ENCODE data around the gene PPIP5K1.

The PPIP5K1 gene

DNA sequence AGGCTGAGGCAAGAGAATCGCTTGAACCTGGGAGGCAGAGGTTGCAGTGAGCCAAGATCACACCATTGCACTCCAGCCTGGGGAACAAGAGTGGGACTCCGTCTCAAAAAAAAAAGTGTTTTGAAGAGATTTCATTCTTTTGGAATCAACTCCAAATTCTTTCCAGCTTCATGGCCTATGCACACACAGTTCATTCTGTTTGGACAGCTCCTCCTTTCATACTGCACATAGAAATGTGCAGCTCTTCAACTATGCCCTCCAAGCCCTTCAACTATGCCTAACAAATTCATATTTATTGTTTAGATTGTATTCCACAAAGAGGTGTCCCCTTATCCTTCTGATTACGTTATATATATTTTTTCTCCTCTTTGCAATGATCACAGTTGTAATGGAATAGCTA lies 101.2 kb downstream of the PPIP5K1 start:
- DNase-seq (ENCODE audit: low read depth in 2 of 2) = no peak

- DNase-seq (ENCODE audit: low read depth in 2 of 2) = no peak
Observed at GRCh38 chr15:43487271-43487895, 102.6 kb downstream of the PPIP5K1 start.

- DNase-seq (ENCODE audit: low read depth in 2 of 2) = no peak
Observed at GRCh38 chr15:43484455-43484854, 105.6 kb downstream of the PPIP5K1 start.

Data from stimulated activated CD4-positive, alpha-beta T cell treated with anti-CD3 and anti-CD28 coated beads, Interleukin-1b, Interleukin-23, amount 100 ng/mL, for 1 hour (primary cell).